ENCODE results near the gene BTBD9. TPM values are rescaled to one million over a fixed set of nuclear protein-coding genes. Genes with fewer than 3 reads are reported as not detected.

The BTBD9 gene
- total RNA-seq, 1 donor from 2014 or later, result 49.7 TPM

GRCh38 chr6:38279963-38280588, 359.7 kb downstream of the BTBD9 start:
- TF ChIP-seq CTCF (IDR thresholded peaks at IDR 0.05), result no peak
- Histone ChIP-seq H3K9me3 (no peaks in the 10 kb centered on the region), H3K27me3 (ENCODE audit: low read depth) (no peaks in the 10 kb centered on the region), H3K4me3 (no peak overlapping the region), H3K36me3 (no peaks in the 10 kb centered on the region), H3K27ac (no peak overlapping the region), H3K4me1 (no peaks in the 10 kb centered on the region)
- ATAC-seq (no peak), DNase-seq (no peak)
- intact Hi-C loops (cut with DNase I), result no loop called here

GRCh38 chr6:38279423-38279822, 360.3 kb downstream of the BTBD9 start:
- no peaks in the 10 kb centered on the region for H3K36me3 ChIP-seq
- no peaks in the 10 kb centered on the region for H3K9me3 ChIP-seq
- H3K27ac ChIP-seq, result no peak overlapping the region
- TF ChIP-seq CTCF (IDR thresholded peaks at IDR 0.05), result peak; percentile 13
- DNase-seq, result no peak
- H3K4me1 ChIP-seq, result no peaks in the 10 kb centered on the region
- no peak overlapping the region for H3K4me3 ChIP-seq
- no peaks in the 10 kb centered on the region for H3K27me3 ChIP-seq (ENCODE audit: low read depth)
- no peak for ATAC-seq
- intact Hi-C loops (cut with DNase I), result no loop called here

GRCh38 chr6:38273325-38273724, 366.4 kb downstream of the BTBD9 start:
- no peak for TF ChIP-seq CTCF (IDR thresholded peaks at IDR 0.05)
- H3K4me3 ChIP-seq, result no peak overlapping the region
- no peaks in the 10 kb centered on the region for H3K9me3 ChIP-seq
- no peak for ATAC-seq
- peaks cover 3% of the 10 kb centered on the region for H3K4me1 ChIP-seq
- H3K36me3 ChIP-seq, result no peaks in the 10 kb centered on the region
- no peak for DNase-seq
- no peak overlapping the region for H3K27ac ChIP-seq
- intact Hi-C loops (cut with DNase I), result no loop called here
- no peaks in the 10 kb centered on the region for H3K27me3 ChIP-seq (ENCODE audit: low read depth)

- intact Hi-C loops (cut with DNase I), result no loop called here
- ATAC-seq (no peak), DNase-seq (no peak)
- Histone ChIP-seq H3K27ac (no peak overlapping the region), H3K27me3 (ENCODE audit: low read depth) (no peaks in the 10 kb centered on the region), H3K4me3 (no peak overlapping the region), H3K36me3 (no peaks in the 10 kb centered on the region), H3K4me1 (peaks cover 6% of the 10 kb centered on the region), H3K9me3 (no peaks in the 10 kb centered on the region)
- no peak for TF ChIP-seq CTCF (IDR thresholded peaks at IDR 0.05)
These were observed 367.5 kb downstream of the BTBD9 start for GRCh38 chr6:38272222-38272621.

- DNase-seq (no peak), ATAC-seq (no peak)
- TF ChIP-seq CTCF (IDR thresholded peaks at IDR 0.05), result no peak
- intact Hi-C loops (cut with DNase I), result no loop called here
- Histone ChIP-seq H3K36me3 (no peaks in the 10 kb centered on the region), H3K9me3 (no peaks in the 10 kb centered on the region), H3K27ac (no peak overlapping the region), H3K27me3 (ENCODE audit: low read depth) (no peaks in the 10 kb centered on the region), H3K4me3 (no peak overlapping the region), H3K4me1 (peaks cover 6% of the 10 kb centered on the region)
These were observed 368.6 kb downstream of the BTBD9 start for GRCh38 chr6:38271081-38271480.
